NCI-H748 (cell line): ENCODE data around the gene UBL5.
"Not testable (repeated sequence)": the region's sequence is repeated elsewhere in the genome, so short reads cannot be mapped to it uniquely, and the experiment has no call there.

ENCODE experiments used
- DNase-seq: peaks from one replicate; lab custom pipeline; 2025; ENCODE audit not compliant: unreplicated experiment; lab: John Stamatoyannopoulos, UW

Gene UBL5

DNA sequence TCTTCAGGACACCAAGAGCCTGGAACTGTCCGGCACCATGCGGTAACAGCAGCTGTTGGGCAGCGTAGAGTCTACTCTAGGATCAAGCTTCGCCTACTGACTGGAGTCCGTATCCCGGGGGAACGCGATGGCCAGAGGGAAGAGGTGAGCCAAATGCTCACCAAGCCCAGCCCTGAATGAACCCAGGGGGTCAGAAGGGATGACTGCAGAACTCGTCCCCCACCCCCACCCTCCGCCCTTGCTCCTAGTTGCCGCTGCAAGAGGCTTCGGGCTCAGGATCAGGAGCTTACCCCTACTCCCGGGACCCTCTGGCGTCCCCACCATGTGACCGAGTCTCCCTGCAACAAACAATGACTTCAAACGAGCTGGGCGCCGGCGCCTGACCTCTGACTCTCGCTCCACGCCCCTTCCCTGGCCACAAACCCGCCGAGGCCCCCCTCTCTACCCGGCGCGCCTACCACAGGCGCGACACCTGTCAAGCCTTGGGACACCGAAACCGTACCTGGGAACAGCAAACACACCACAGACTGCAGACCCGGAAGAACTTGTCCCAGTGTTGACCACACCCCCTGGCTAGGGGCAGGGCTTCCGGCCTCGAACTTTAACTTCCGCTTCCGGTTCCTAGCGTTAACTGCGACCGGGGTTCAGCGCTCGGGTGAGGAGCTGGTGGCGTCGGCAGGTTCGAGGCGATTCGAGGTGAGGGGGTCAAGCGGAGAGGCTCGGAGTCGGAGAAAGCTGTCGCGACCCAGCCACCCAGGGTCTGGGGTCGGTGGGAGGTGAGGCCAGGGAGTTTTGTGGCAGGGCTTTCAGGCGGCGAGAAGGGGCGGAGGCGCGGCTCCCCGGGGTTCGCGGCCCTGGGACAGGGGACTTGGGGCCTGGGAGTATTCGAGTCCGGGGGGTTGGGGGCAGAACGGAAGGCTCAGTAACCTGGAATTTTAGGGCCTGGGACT is at the start of gene UBL5:
TSS of gene UBL5 (plus strand) at position 630 of the 950 bp plus-strand sequence. CDS start 420 bp downstream, outside the sequence.
- DNase-seq = peak; percentile 87

DNA sequence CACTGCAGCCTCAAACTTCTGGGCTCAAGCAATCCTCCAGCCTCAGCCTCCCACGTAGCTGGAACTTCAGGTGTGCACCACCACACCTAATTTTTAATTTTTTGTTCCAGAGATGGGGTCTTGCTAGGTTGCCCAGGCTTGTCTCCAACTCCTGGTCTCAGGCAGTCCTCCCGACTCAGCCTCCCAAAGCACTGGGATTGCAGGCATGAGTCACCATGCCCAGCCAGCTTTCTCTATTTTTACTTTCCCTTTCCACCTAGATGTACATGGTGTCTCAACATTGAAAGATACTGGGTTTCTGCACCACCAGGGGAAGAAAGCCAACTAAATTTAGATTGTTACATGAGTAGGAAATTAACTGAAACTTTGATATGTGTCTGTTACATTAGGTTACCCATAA is 45.4 kb upstream of the UBL5 start:
- no peak for DNase-seq

DNA sequence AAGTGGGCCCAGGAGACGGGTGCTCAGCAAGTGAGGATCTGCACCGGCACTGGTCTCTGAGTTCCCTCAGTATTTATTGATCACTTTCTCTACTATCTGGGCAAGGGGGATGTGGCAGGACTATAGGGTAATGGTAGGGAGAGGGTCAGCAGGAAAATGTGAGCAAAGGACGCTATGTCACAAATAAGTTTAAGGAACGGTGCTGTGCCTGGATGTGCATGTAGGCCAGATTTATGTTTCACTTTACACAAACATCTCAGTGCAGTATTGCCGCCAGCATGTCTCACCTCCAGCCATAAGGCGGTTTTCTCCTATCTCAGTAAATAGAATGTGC is 43.6 kb upstream of the UBL5 start:
- not testable (repeated sequence) for DNase-seq

DNA sequence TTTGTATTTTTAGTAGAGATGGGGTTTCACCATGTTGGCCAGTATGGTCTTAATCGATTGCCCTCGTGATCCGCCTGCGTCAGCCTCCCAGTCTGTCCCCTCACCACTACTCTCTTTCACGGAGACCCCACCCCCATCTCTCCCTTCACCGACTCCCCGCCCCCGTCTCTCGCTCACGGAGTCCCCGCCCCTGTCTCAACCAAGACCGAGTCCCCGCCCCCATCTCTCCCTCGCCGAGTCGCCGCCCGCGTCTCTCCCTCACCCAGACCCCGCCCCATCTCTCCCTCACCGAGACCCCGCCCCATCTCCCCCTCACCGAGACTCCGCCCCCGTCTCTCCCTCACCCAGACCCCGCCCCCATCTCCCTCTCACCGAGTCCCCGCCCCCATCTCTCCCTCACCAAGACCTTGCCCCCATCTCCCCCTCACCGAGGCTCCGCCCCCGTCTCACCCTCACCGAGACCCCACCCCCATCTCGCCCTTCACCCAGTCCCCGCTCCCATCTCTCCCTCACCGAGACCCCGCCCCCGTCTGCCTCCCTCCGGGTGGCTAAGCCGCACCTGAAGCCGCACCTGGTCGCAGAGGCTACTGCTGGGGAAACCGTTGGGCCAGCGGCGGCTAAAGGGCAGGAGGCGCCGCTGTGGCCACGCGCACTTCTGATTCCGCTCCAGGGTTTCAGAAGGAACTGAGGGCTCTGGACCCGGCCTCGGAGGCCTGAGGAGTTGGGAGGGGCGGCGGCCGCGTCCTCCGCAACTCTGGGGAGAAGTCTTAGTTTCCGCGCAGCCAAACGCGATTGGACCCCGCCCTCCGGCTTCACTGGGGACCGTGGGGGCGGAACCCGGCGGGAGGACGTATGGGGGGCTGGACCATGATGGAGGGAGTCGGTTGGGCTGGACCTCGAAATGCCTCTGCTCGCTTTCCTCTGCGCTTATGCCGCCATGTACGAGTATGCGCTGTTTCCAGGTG is 42.1 kb upstream of the UBL5 start:
- peak; percentile 96 for DNase-seq

DNA sequence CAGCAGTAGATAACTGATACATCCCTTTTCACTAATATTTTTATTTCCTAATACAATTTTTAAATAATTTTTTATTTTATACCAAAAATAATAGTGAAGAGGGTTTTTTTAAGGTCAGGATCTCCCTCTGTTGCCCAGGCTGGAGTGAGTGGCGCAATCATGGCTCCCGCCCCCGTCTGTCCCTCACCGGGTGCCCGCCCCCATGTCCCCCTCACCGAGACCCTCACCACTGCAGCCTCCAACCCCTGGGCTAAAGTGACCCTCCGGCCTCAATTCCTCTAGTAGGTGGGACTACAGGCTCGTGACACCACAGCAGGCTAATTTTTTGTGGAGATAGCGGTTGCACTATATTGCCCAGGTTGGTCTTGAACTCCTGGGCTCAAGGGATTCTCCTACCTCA is 41.4 kb upstream of the UBL5 start:
- DNase-seq = no peak

DNA sequence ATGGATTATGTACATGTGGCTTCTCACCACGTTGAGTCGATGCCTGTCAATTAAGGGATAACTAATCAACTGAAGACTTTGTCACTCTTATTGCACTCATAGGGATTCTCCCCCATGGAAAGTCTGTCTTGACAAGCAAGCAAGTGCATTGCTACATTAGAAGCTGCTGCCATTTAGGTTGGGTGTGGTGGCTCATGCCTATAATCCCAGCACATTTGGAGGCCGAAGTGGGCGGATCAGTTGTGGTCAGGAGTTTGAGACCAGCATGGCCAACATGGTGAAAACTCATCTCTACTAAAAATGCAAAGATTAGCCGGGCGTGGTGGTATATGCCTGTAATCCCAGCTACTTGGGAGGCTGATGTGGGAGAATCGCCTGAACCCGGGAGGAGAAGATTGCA is 40.9 kb upstream of the UBL5 start:
- no peak for DNase-seq

DNA sequence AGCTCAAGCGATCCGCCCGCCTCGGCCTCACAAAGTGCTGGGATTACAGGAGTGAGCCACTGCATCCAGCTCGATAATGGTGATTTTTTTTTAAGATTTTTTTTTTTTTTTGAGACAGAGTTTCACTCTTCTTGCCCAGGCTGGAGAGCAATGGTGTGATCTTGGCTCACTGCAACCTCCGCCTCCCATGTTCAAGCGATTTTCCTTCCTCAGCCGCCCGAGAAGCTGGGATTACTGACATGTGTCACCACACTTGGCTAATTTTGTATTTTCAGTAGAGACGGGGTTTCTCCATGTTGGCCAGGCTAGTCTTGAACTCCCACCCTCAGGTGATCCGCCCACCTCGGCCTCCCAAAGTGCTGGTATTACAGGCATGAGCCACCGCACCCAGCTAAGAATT is 39.1 kb upstream of the UBL5 start:
- DNase-seq = not testable (repeated sequence)

DNA sequence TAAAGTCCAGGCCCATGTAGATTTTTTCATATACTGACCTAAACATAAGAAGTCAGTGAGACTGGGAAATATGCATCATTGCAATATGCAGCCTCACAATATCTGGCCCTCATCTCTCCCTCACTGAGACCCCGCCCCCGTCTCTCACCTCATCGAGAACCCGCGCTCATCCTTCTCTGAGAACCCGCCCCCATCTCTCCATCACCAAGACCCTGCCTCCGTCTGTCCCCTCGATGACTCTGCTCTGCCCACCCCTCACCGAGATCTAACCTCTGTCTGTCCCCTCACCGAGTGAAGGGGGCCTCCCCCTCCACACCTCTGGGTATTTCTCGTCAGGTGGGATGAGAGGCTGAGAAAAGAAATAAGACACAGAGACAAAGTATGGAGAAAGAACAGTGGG is 38.7 kb upstream of the UBL5 start:
- no peak for DNase-seq

DNA sequence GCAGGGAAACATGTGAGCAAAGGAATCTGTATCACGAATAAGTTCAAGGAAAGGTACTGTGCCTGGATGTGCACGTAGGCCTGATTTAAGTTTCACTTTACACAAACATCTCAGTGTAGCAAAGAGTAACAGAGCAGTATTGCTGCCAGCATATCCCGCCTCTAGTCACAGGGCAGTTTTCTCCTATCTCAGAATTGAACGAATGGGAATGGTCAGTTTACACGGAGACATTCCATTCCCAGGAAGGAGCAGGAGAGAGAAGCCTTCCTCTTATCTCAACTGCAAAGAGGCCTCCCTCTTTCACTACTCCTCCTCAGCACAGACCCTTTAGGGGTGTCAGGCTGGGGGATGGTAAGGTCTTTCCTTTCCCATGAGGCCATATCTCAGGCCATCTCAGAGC is 38.1 kb upstream of the UBL5 start:
- DNase-seq = not testable (repeated sequence)

DNA sequence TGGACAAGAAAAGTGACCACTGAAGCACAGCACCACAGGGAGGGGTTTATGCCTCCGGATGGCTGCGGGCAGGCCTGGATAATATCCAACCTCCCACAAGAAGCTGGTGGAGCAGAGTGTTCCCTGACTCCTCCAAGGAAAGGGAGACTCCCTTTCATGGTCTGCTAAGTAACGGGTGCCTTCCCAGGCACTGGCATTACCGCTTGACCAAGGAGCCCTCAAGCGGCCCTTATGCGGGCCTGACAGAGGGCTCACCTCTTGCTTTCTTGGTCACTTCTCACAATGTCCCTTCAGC is 36.7 kb upstream of the UBL5 start:
- not testable (repeated sequence) for DNase-seq

- peak; percentile 95 for DNase-seq
Measured at GRCh38 chr19:9791552-9792205, 36.0 kb upstream of the UBL5 start.

GRCh38 chr19:9792206-9793070 is 35.3 kb upstream of the UBL5 start:
- peak; percentile 95 for DNase-seq

DNA sequence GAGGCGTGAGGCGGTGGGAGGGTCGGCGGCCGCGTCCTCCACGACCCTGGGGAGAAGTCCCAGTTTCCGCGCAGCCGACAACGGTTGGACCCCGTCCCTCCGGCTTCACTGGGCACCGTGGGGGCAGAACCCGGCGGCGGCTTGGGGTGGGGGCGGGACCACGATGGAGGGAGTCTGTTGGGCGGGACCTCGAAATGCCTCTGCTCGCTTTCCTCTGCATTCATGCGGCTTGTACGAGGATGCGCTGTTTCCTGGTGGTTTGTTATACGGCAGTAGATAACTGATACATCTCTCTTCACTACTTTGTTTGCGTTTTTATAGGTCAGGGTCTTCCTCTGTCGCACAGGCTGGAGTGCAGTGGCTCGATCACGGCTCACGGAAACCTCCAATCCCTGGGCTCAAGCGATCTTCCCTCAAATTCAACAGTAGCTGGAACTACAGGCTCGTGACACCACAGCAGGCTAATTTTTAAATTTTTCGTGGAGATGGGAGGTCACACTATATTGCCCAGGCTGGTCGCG is 34.6 kb upstream of the UBL5 start:
- DNase-seq = peak; percentile 66

GRCh38 chr19:9796113-9796773 is 31.5 kb upstream of the UBL5 start:
- DNase-seq = peak; percentile 81

- DNase-seq = no peak
Measured at GRCh38 chr19:9797871-9798270, 29.8 kb upstream of the UBL5 start.

- DNase-seq = no peak
Measured at GRCh38 chr19:9799162-9799561, 28.6 kb upstream of the UBL5 start.

DNA sequence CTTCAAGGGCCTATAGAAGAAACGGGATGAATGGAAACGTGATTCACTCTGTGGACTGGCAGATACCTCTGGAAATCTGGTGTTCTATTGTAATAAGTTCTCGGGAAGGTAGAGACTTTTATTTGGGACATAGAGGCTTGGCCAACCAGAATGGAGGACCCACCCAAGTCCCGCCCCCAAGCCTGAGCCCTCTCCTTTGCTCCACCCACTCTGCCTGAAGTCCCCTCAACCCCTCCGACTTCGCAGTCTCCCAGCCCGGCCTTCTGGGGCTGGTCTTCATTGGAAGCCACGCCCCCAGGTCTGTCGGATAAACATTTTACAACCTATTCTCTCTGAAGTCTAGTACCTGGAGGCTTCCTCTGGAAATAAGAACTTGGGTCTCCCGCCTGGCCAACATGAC is 25.7 kb upstream of the UBL5 start:
- no peak for DNase-seq

GRCh38 chr19:9806803-9807202 is 20.9 kb upstream of the UBL5 start:
- no peak for DNase-seq
